ENCODE results near the gene HBM.
"Not testable (repeated sequence)": the region's sequence is repeated elsewhere in the genome, so short reads cannot be mapped to it uniquely, and the experiment has no call there.

Gene HBM

DNA sequence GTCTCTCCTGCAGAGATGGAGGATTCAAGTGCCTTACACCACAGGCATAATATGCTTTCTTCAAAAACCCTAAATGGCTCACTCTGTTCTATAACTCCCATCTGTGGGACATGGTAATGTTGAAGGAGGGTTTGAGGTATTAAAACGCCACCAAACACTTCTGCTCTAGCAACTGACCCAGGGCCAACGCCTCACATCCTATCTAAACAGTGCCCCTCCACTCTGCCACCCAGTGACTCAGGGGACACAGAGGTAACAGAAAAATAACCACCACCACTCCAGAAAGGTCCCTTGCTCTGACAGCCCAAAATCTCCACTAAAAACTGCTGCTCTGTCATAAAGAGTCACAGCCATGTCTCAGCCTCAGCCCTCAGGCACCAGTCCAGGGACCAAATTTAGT, 45.0 kb upstream of the HBM start:
- no peak for TF ChIP-seq EZH2phosphoT487 (IDR thresholded peaks at IDR 0.05; ENCODE audit: borderline replicate concordance, low read length)
- TF ChIP-seq, protein P1, sequence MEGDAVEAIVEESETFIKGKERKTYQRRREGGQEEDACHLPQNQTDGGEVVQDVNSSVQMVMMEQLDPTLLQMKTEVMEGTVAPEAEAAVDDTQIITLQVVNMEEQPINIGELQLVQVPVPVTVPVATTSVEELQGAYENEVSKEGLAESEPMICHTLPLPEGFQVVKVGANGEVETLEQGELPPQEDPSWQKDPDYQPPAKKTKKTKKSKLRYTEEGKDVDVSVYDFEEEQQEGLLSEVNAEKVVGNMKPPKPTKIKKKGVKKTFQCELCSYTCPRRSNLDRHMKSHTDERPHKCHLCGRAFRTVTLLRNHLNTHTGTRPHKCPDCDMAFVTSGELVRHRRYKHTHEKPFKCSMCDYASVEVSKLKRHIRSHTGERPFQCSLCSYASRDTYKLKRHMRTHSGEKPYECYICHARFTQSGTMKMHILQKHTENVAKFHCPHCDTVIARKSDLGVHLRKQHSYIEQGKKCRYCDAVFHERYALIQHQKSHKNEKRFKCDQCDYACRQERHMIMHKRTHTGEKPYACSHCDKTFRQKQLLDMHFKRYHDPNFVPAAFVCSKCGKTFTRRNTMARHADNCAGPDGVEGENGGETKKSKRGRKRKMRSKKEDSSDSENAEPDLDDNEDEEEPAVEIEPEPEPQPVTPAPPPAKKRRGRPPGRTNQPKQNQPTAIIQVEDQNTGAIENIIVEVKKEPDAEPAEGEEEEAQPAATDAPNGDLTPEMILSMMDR (IDR thresholded peaks at IDR 0.05; ENCODE audit: low read depth, low read length, poor library complexity, severe bottlenecking), result no peak

DNA sequence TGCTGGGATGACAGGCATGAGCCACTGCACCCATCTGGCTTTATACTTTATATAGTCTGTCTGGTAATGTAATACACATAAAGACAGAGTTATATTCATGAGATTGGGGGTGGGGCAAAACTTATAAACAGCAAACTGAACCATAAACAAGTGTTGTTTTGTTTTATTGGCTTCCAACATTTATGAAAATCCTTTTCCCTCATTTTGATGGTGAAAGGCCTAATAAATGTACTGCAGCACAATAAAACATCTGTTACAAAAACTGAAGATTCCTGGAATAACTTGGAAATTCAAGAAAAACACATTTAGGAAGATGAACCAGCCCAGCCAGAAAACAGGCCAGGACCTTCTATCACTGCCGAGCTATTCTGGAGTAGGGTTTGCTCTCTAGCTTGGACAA, 43.4 kb upstream of the HBM start:
- peaks cover 5% of the 10 kb centered on the region for H3K4me1 ChIP-seq (ENCODE audit: control insufficient read depth, low read length)
- H3K27me3 ChIP-seq (ENCODE audit: control insufficient read depth, low read length), result no peaks in the 10 kb centered on the region
- peaks cover 5% of the 10 kb centered on the region; the same call in 1 of the 2 replicates for H3K79me2 ChIP-seq (ENCODE audit: control insufficient read depth, low read length)
- no peak overlapping the region for H3K4me3 ChIP-seq (ENCODE audit: low read length)
- no peak overlapping the region for H3K4me2 ChIP-seq (ENCODE audit: low read length)
- H4K20me1 ChIP-seq (ENCODE audit: control insufficient read depth, insufficient read depth, low read depth, low read length), result peaks cover 4% of the 10 kb centered on the region; the same call in 1 of the 2 replicates
- H3K27ac ChIP-seq (ENCODE audit: low read depth, low read length), result no peak overlapping the region
- peaks cover 16% of the 10 kb centered on the region for H3K36me3 ChIP-seq (ENCODE audit: control insufficient read depth, low read length)
- no peaks in the 10 kb centered on the region for H3K9me2 ChIP-seq (replicated peaks; ENCODE audit: control insufficient read depth, low read length)
- H3K9me3 ChIP-seq (ENCODE audit: control insufficient read depth, insufficient read depth, low read length), result no peaks in the 10 kb centered on the region
- TF ChIP-seq, protein P1 (IDR thresholded peaks at IDR 0.05; ENCODE audit: low read depth, low read length, poor library complexity, severe bottlenecking), result no peak
- no peak for TF ChIP-seq EZH2phosphoT487 (IDR thresholded peaks at IDR 0.05; ENCODE audit: borderline replicate concordance, low read length)
- H3F3A ChIP-seq (ENCODE audit: control insufficient read depth, insufficient read depth), result peaks cover 7% of the 10 kb centered on the region

More for the DNA sequence above, 45.0 kb upstream of the HBM start:
- no peaks in the 10 kb centered on the region for H3K27me3 ChIP-seq (ENCODE audit: control insufficient read depth, low read length)
- H3K4me2 ChIP-seq (ENCODE audit: low read length), result no peak overlapping the region
- peaks cover 4% of the 10 kb centered on the region; the same call in 1 of the 2 replicates for H4K20me1 ChIP-seq (ENCODE audit: control insufficient read depth, insufficient read depth, low read depth, low read length)
- no peaks in the 10 kb centered on the region for H3K9me2 ChIP-seq (replicated peaks; ENCODE audit: control insufficient read depth, low read length)
- peaks cover 32% of the 10 kb centered on the region for H3K36me3 ChIP-seq (ENCODE audit: control insufficient read depth, low read length)
- H3F3A ChIP-seq (ENCODE audit: control insufficient read depth, insufficient read depth), result peaks cover 7% of the 10 kb centered on the region
- H3K79me2 ChIP-seq (ENCODE audit: control insufficient read depth, low read length), result peaks cover 3% of the 10 kb centered on the region; the same call in 1 of the 2 replicates
- peaks cover 5% of the 10 kb centered on the region for H3K4me1 ChIP-seq (ENCODE audit: control insufficient read depth, low read length)
- no peak overlapping the region for H3K4me3 ChIP-seq (ENCODE audit: low read length)
- H3K27ac ChIP-seq (ENCODE audit: low read depth, low read length), result no peak overlapping the region
- H3K9me3 ChIP-seq (ENCODE audit: control insufficient read depth, insufficient read depth, low read length), result no peaks in the 10 kb centered on the region

DNA sequence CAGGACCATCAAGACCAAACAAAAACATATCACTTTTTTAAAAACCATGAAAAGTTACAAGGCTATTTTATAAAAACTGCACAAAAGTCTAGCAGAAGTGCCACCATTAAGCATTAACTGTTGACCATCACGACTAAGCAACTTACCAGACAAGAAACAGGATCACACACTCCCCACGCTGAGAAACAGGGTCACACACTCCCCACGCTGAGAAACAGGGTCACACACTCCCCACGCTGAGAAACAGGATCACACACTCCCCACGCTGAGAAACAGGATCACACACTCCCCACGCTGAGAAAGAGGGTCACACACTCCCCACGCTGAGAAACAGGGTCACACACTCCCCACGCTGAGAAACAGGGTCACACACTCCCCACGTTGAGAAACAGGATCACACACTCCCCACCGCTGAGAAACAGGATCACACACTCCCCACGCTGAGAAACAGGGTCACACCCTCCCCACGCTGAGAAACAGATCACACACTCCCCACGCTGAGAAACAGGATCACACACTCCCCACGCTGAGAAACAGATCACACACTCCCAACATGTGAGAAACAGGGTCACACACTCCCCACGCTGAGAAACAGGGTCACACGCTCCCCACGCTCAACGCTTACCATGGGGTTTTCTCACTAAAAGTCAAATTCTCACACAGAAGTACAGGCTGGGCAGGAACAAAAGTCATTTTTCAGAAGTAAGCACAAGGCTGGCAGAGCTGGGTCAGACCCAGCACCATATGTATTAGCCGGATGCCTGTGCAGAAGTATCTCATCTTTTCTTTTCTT, 42.0 kb upstream of the HBM start:
- not testable (repeated sequence) for H3K4me3 ChIP-seq (ENCODE audit: low read length); H3K27me3 ChIP-seq (ENCODE audit: control insufficient read depth, low read length); H3K9me3 ChIP-seq (ENCODE audit: control insufficient read depth, insufficient read depth, low read length); H4K20me1 ChIP-seq (ENCODE audit: control insufficient read depth, insufficient read depth, low read depth, low read length); H3K4me2 ChIP-seq (ENCODE audit: low read length); H3K9me2 ChIP-seq (replicated peaks; ENCODE audit: control insufficient read depth, low read length); H3K27ac ChIP-seq (ENCODE audit: low read depth, low read length); H3F3A ChIP-seq (ENCODE audit: control insufficient read depth, insufficient read depth); H3K4me1 ChIP-seq (ENCODE audit: control insufficient read depth, low read length)
- H3K79me2 ChIP-seq (ENCODE audit: control insufficient read depth, low read length), result peaks cover 10% of the 10 kb centered on the region
- H3K36me3 ChIP-seq (ENCODE audit: control insufficient read depth, low read length), result peaks cover 14% of the 10 kb centered on the region

DNA sequence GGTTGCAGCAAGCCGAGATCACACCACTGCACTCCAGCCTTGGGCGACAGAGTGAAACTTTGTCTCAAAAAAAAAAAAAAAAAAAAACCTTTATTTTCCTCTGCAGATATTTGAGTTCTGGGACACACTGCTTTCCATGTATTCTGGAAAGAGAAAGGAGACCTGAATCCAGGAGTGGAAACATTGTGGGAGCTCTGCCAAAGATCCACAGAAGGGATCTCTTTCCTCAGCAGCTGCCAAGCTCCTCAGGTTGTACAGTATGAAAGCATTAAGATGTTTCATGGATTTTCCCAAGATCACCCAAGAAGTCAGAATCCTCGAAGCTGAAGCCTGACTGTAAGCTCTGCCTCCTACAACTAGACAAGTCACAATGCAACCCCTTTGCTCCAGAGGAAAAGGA, 40.8 kb upstream of the HBM start:
- Histone ChIP-seq H3K4me3 (ENCODE audit: low read length) (no peak overlapping the region), H3K4me2 (ENCODE audit: low read length) (no peak overlapping the region), H3F3A (ENCODE audit: control insufficient read depth, insufficient read depth) (no peaks in the 10 kb centered on the region), H3K36me3 (ENCODE audit: control insufficient read depth, low read length) (peaks cover 14% of the 10 kb centered on the region), H3K79me2 (ENCODE audit: control insufficient read depth, low read length) (peaks cover 23% of the 10 kb centered on the region), H3K9me2 (replicated peaks; ENCODE audit: control insufficient read depth, low read length) (no peaks in the 10 kb centered on the region), H3K9me3 (ENCODE audit: control insufficient read depth, insufficient read depth, low read length) (no peaks in the 10 kb centered on the region), H3K27me3 (ENCODE audit: control insufficient read depth, low read length) (no peaks in the 10 kb centered on the region), H3K4me1 (ENCODE audit: control insufficient read depth, low read length) (no peaks in the 10 kb centered on the region), H3K27ac (ENCODE audit: low read depth, low read length) (no peak overlapping the region), H4K20me1 (ENCODE audit: control insufficient read depth, insufficient read depth, low read depth, low read length) (peaks cover 4% of the 10 kb centered on the region; the same call in 1 of the 2 replicates)
- no peak for TF ChIP-seq EZH2phosphoT487 (IDR thresholded peaks at IDR 0.05; ENCODE audit: borderline replicate concordance, low read length)
- TF ChIP-seq, protein P1 (IDR thresholded peaks at IDR 0.05; ENCODE audit: low read depth, low read length, poor library complexity, severe bottlenecking), result no peak
